K562 (cell line): ENCODE results near the gene C4A. TPM values are rescaled to one million over a fixed set of nuclear protein-coding genes. Genes with fewer than 3 reads are reported as not detected.

Source experiments
- GABPA ChIP-seq: fragments of 200-800 bp; sonication (Bioruptor generic); conservative IDR thresholded peaks from 2 replicates; pipeline ENCODE4 v1.6.1; 2016; ENCODE audit warnings: low read depth, missing genetic modification characterization, missing compliant biosample characterization
- ZBTB40 ChIP-seq, 2 experiments: fragments of 450-650 bp in 1 of 2; sonication (generic) in 1 of 2; formaldehyde crosslinking in 1 of 2; IDR thresholded peaks; 2 replicates each; pipeline versions ENCODE4 v1.7.1 to v1.9.0; 2016 to 2022; ENCODE audit warnings: inconsistent platforms in 1 of 2, mild to moderate bottlenecking in 1 of 2, missing genetic modification reagents in 1 of 2
- polyA plus RNA-seq, 8 experiments: library from polyadenylated mRNA; depleted of rRNA in 4 of 8; stranded (reverse) in 5 of 8; unstranded in 3 of 8; fragments of >200 nt; fragmentation: Nextera tagmentation in 2 of 8; fragmentation: Illumina TruSeq in 1 of 8; extraction: Ambion mirVana in 2 of 8; extraction: Trizol in 1 of 8; gene quantifications; 2 replicates each; pipeline versions ENCODE4 v1.2.1 to v1.2.3, GENCODE V29; 2011 to 2014; ENCODE audit warnings: inconsistent platforms in 1 of 8, missing spikeins in 1 of 8
- total RNA-seq, 7 experiments: library from RNA; depleted of rRNA in 6 of 7; stranded (reverse); fragments of >200 nt in 6 of 7; fragmentation: Illumina TruSeq in 2 of 7; extraction: Trizol in 2 of 7; gene quantifications; 2 replicates each; pipeline versions ENCODE4 v1.2.1 to v1.2.3, GENCODE V29; 2011 to 2021; ENCODE audit warnings: low replicate concordance in 1 of 7
- TF ChIP-seq, protein P1 (sequence below): fragments of 450-650 bp; formaldehyde crosslinking; conservative IDR thresholded peaks from 2 replicates; pipeline ENCODE4 v1.4.0; 2022; ENCODE audit warnings: mild to moderate bottlenecking, missing genetic modification characterization

The C4A gene
- total and polyA plus RNA-seq, 9 of the 15 experiments (the other 6 are each of a cell fraction or from before 2014, with no cell fraction given): 0.27 to 7.6 (median 5.0) TPM

GRCh38 chr6:31961616-31962015, 20.2 kb upstream of the C4A start (continued):
- TF ChIP-seq, protein P1, sequence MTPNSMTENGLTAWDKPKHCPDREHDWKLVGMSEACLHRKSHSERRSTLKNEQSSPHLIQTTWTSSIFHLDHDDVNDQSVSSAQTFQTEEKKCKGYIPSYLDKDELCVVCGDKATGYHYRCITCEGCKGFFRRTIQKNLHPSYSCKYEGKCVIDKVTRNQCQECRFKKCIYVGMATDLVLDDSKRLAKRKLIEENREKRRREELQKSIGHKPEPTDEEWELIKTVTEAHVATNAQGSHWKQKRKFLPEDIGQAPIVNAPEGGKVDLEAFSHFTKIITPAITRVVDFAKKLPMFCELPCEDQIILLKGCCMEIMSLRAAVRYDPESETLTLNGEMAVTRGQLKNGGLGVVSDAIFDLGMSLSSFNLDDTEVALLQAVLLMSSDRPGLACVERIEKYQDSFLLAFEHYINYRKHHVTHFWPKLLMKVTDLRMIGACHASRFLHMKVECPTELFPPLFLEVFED (CRISPR knock-in tag): no peak
- TF ChIP-seq GABPA: no peak
- no peak for TF ChIP-seq ZBTB40 (IDR thresholded peaks at IDR 0.05)
- TF ChIP-seq ZBTB40 (CRISPR knock-in tag; IDR thresholded peaks at IDR 0.05): no peak
